CD4-positive, alpha-beta T cell (primary cell): Measurements from ENCODE around the gene PSME3IP1. TPM values are rescaled to one million over a fixed set of nuclear protein-coding genes. Genes with fewer than 3 reads are reported as not detected.

ENCODE experiments used
- ATAC-seq: fragments of 200-7000 bp; cut with Tn5 transposase; one replicate; pipeline ENCODE4 v1.10.0; 2022; ENCODE audit warnings: mild to moderate bottlenecking; ENCODE audit not compliant: poor library complexity
- CTCF ChIA-PET: fragments of 350-600 bp; sonication (Branson Sonifier 250); formaldehyde crosslinking; loops from one replicate; lab custom pipeline; 2021; ENCODE audit warnings: antibody characterized with exemption, inconsistent platforms; lab: Charles Lee
- POLR2A ChIA-PET: fragments of 350-600 bp; sonication (Branson Sonifier 250); formaldehyde crosslinking; loops from one replicate; lab custom pipeline; 2021; ENCODE audit warnings: antibody characterized with exemption, inconsistent platforms; lab: Charles Lee
- DNase-seq, 14 experiments: peaks; one replicate each; pipeline ENCODE4 v3.0.0-alpha.2; 2013 to 2020; ENCODE audit warnings: mixed read lengths in 2 of 14
- H3K27ac ChIP-seq, 2 donors: one replicate each; pipeline versions ENCODE4 v1.5.1 to v1.7.0; 2013; ENCODE audit warnings: low read length in 2 of 2, low read depth in 1 of 2, mild to moderate bottlenecking in 1 of 2
- H3K27me3 ChIP-seq, 2 experiments: 1 replicate in 1 of 2; 2 replicates in 1 of 2; pipeline versions ENCODE4 v1.6.1 to v1.7.0; 2013; ENCODE audit warnings: low read length in 2 of 2, control low read depth in 1 of 2, mild to moderate bottlenecking in 1 of 2, moderate library complexity in 1 of 2; ENCODE audit not compliant: insufficient read depth in 2 of 2, control insufficient read depth in 1 of 2
- H3K36me3 ChIP-seq: one replicate; pipeline ENCODE4 v1.6.1; 2013; ENCODE audit warnings: low read length, control low read depth; ENCODE audit not compliant: insufficient read depth
- H3K4me1 ChIP-seq: one replicate; pipeline ENCODE4 v1.6.1; 2013; ENCODE audit warnings: low read length, control low read depth; ENCODE audit not compliant: insufficient read depth
- H3K4me3 ChIP-seq: one replicate; pipeline ENCODE4 v1.5.1; 2013; ENCODE audit warnings: mild to moderate bottlenecking, low read length, moderate library complexity
- H3K9me3 ChIP-seq, 2 experiments: 1 replicate in 1 of 2; 2 replicates in 1 of 2; pipeline versions ENCODE4 v1.6.1 to v1.7.0; 2013; ENCODE audit warnings: low read length in 2 of 2, mild to moderate bottlenecking in 2 of 2, control low read depth in 1 of 2, moderate library complexity in 1 of 2; ENCODE audit not compliant: control insufficient read depth in 1 of 2, insufficient read depth in 1 of 2
- H3K27ac Mint-ChIP-seq: one replicate; pipeline ENCODE4 v1.8.0; 2020; ENCODE audit warnings: mixed read lengths
- H3K27me3 Mint-ChIP-seq: one replicate; pipeline ENCODE4 v1.8.0; 2021; ENCODE audit warnings: mixed read lengths
- H3K36me3 Mint-ChIP-seq: one replicate; pipeline ENCODE4 v1.8.0; 2021; ENCODE audit warnings: low read depth, mixed read lengths
- H3K4me1 Mint-ChIP-seq: one replicate; pipeline ENCODE4 v1.8.0; 2021; ENCODE audit warnings: low read depth, mixed read lengths
- H3K4me3 Mint-ChIP-seq: one replicate; pipeline ENCODE4 v1.8.0; 2020; ENCODE audit warnings: mild to moderate bottlenecking, mixed read lengths
- H3K9me3 Mint-ChIP-seq: one replicate; pipeline ENCODE4 v1.8.0; 2020; ENCODE audit warnings: mixed read lengths
- intact Hi-C, 2 experiments: fragments of 100-400 bp; cut with DNase I in 1 of 2; cut with micrococcal nuclease in 1 of 2; formaldehyde crosslinking; loops; one replicate each; pipeline versions ENCODE4 v1.15.1 to v1.9.0; 2023 to 2025; cut with DNase I, micrococcal nuclease
- total RNA-seq, 174 experiments: library from RNA in 2 of 174; stranded (reverse) in 2 of 174; gene quantifications; one replicate each; pipeline ENCODE4 v1.2.3 and lab custom pipeline; 2021 to 2026
- TF ChIP-seq, protein P1 (sequence below): fragments of 200-600 bp; IDR thresholded peaks from one replicate; pipeline ENCODE4 v1.8.0; 2022; ENCODE audit warnings: antibody characterized with exemption, mild to moderate bottlenecking

Gene PSME3IP1
- total RNA-seq, 2 experiments from 2014 or later = 77.1 to 77.9 TPM

DNA sequence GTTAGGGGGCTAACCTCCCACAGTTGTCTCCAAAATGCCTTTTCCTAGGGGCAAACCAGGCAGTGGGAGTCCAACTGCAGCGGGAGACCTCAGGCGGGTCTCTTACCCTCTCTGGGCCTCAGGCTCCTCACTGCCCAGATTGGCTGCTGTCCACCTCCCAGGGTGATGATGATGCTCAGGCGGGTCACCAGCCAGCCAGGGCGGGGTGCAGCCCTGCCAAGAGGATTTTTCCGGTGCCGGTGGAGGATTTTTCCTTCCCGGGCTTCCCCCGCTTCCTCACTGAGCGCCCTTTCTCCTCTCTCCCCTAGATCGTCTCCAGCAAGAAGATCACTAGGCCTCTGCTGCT is 70.7 kb downstream of the PSME3IP1 start:
- H3K4me1 Mint-ChIP-seq = no peaks in the 10 kb centered on the region
- H3K27me3 ChIP-seq = no peaks in the 10 kb centered on the region
- DNase-seq = no peak
- no peaks in the 10 kb centered on the region for H3K4me1 ChIP-seq
- CTCF ChIA-PET = no interaction called here
- H3K9me3 ChIP-seq = no peaks in the 10 kb centered on the region
- no peaks in the 10 kb centered on the region for H3K36me3 ChIP-seq
- no peak overlapping the region for H3K27ac ChIP-seq
- no peaks in the 10 kb centered on the region for H3K9me3 Mint-ChIP-seq
- ATAC-seq = no peak
- H3K36me3 Mint-ChIP-seq = no peaks in the 10 kb centered on the region
- no peak overlapping the region for H3K4me3 Mint-ChIP-seq
- POLR2A ChIA-PET = no interaction called here
- H3K4me3 ChIP-seq = no peak overlapping the region
- H3K27me3 Mint-ChIP-seq = no peaks in the 10 kb centered on the region
- intact Hi-C loops = no loop called here
- no peak overlapping the region for H3K27ac Mint-ChIP-seq
- TF ChIP-seq, protein P1, sequence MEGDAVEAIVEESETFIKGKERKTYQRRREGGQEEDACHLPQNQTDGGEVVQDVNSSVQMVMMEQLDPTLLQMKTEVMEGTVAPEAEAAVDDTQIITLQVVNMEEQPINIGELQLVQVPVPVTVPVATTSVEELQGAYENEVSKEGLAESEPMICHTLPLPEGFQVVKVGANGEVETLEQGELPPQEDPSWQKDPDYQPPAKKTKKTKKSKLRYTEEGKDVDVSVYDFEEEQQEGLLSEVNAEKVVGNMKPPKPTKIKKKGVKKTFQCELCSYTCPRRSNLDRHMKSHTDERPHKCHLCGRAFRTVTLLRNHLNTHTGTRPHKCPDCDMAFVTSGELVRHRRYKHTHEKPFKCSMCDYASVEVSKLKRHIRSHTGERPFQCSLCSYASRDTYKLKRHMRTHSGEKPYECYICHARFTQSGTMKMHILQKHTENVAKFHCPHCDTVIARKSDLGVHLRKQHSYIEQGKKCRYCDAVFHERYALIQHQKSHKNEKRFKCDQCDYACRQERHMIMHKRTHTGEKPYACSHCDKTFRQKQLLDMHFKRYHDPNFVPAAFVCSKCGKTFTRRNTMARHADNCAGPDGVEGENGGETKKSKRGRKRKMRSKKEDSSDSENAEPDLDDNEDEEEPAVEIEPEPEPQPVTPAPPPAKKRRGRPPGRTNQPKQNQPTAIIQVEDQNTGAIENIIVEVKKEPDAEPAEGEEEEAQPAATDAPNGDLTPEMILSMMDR = no peak

DNA sequence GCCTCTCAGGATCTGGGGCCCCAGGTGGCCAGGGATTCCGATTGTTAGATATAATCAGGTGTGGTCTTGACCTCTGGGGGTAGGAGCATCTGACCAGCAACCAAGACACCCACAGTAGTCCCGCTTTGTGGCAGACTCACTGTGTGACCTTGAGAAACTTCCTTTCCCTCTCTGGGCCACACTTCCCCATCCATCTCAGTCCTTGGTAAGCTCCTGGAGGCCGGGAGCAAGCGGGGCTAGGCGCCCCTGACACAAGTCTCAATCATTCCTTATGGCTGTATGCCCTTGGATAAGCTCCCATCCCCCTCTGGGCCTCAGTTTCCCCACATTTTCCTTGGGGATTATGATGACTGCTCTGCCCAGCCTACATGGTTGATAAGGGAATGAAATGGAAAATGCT is 72.2 kb downstream of the PSME3IP1 start:
- no peaks in the 10 kb centered on the region for H3K27me3 ChIP-seq
- no peak overlapping the region for H3K4me3 ChIP-seq
- intact Hi-C loops = no loop called here
- H3K27ac ChIP-seq = no peak overlapping the region
- ChIA-PET CTCF (no interaction called here), POLR2A (no interaction called here)
- no peaks in the 10 kb centered on the region for H3K36me3 ChIP-seq
- Mint-ChIP-seq H3K27ac (no peak overlapping the region), H3K4me3 (no peak overlapping the region), H3K36me3 (no peaks in the 10 kb centered on the region), H3K4me1 (no peaks in the 10 kb centered on the region), H3K9me3 (no peaks in the 10 kb centered on the region), H3K27me3 (no peaks in the 10 kb centered on the region)
- TF ChIP-seq, protein P1 = no peak
- no peaks in the 10 kb centered on the region for H3K9me3 ChIP-seq
- ATAC-seq (no peak), DNase-seq (no peak)
- H3K4me1 ChIP-seq = no peaks in the 10 kb centered on the region

DNA sequence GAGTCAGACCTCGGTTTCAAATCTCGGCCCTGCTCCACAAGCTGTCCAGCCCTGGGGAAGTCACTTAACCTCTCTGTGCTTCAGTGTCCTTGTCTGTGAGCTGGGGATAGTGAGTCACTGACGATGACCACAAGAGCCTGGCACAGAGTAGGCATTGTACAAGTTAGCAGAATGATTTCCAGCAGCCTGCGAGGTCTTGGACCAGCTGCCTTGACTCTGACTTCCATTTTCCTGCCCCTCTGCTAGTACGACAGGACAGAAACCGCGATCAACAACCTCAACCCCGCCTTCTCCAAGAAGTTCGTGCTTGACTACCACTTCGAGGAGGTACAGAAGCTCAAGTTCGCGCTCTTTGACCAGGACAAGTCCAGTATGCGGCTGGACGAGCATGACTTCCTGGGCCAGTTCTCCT is 72.8 kb downstream of the PSME3IP1 start:
- ChIA-PET POLR2A (no interaction called here), CTCF (no interaction called here)
- no peak overlapping the region for H3K4me3 Mint-ChIP-seq
- Histone ChIP-seq H3K36me3 (no peaks in the 10 kb centered on the region), H3K27ac (no peak overlapping the region), H3K4me1 (no peaks in the 10 kb centered on the region), H3K9me3 (no peaks in the 10 kb centered on the region), H3K27me3 (no peaks in the 10 kb centered on the region), H3K4me3 (no peak overlapping the region)
- intact Hi-C loops = no loop called here
- no peaks in the 10 kb centered on the region for H3K27me3 Mint-ChIP-seq
- no peak for ATAC-seq
- H3K9me3 Mint-ChIP-seq = no peaks in the 10 kb centered on the region
- DNase-seq = no peak
- TF ChIP-seq, protein P1 = no peak
- H3K27ac Mint-ChIP-seq = no peak overlapping the region
- no peaks in the 10 kb centered on the region for H3K4me1 Mint-ChIP-seq
- no peaks in the 10 kb centered on the region for H3K36me3 Mint-ChIP-seq
